NCI-H1048 (cell line): Measurements from ENCODE around the gene PLXNA2.

ENCODE experiments used
- DNase-seq: peaks from one replicate; lab custom pipeline; 2025; lab: John Stamatoyannopoulos, UW

The PLXNA2 gene

DNA sequence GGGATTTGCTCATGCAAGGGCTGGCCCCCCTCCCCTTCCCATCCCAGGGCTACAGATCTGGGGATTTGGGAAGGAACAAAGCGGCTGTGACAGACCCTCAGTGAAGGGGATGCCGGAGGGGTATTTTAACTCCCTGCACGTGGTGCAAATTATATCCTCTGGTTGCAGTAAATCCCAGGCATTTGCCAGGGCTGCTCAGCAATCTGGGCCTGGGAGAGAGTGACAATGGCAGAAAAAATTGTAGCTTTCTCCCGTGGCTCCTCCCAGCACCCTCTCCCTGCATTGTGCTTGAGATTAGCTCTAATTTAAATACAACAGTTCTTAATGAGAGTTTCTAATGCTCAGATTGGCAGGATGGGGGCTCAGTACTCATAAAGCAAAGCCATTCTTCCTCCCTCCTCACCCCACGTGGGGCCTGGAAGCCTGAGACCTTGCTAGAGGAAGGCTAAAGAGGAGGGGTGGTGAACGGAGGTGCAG, 203.3 kb downstream of the PLXNA2 start:
- no peak for DNase-seq

DNA sequence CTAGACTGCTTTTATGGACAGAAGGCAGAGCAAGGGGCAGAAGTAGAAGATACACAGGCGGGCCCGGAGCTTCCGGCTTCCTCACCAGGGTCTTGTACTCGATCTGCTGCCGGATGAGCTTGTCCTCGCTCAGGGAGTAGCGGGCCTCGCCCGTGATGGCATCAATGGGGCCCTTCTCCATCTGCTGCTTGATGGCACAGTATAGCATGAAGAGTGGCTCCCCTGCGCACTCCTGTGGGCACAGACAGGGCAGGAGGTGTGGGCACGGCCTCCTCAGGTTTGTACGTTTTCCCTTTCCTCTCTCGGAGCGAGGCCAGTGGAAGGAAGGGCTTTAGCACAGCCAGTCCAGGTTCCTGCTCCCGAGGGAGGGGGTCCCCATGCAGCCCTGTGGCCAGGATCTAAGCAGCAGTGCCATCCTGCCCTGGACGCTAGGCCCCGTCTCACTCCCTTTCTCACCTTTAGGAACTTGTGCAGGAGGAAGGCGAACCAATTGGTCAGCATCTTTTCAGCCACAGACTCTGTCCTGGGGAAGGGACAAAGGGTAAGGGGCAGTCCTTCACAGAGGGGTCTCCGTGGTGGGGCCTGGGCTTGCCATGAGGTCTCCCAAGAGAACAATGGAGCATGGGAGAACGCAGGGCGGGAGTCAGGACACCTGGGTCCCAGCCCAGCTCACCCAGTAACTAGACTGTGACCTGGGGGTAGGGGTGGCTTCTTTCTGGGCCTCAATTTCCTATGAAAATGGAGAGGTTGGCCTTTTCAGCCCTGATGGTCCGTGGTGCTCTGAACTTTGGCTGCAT, 204.4 kb downstream of the PLXNA2 start:
- DNase-seq: no peak

DNA sequence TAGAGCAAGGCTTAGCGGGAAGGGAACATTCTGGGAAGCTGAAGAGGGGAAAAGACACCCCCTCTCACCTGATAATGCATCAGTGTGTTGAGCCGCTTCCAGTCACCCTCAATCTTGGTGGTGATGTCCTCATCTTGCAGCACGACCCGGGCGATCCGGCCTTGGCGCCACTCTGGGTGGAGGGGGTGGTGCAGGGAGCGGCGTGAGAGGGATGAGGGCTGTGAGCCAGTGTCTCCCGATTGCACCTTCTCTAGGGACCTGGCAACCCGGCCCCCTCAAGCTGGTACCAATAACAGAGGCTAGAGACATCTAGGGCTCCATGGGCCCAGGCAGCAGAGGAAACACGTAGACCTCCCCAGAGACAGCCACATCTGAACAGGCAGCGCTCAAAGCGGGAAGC, 205.9 kb downstream of the PLXNA2 start:
- no peak for DNase-seq

DNA sequence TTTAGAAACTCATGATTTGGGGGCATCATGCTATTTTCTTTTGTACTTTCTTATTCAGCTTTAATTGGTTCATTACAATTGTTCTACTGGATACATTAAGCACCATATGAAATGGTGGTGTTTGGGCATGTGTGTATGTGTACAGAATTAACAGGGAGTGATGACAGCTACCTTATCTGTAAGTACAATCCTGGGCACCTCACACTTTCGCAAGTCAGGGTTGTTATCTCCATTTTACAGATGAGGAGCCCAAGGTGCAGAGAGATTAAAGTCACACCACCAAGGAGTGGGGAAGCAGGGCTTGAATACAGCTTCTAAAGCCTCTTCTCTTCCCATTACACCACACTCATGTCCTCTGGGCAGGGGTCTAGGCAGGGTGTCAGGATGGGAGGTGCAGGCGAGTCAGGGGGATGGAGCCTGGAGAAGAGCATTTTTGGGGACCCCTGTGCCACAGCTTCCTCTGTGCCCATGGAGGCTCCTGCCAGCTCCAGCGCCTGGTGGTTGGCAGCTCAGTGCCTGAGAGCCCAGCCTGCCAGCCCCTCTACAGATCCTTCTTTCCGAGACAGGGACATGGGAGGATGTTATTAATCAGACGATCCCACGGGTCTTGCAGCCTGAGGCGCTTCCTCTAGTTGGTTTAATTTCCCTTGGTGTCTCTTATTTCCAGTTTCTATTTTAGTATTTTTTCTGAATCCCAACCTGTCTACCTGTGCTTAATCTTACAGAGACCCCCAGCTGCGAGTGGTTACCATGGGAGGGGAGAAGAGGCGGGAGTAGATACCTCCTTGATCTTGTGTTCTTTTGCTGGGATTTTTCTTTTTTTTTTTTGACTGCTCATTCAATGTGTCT, 207.0 kb downstream of the PLXNA2 start:
- no peak for DNase-seq

DNA sequence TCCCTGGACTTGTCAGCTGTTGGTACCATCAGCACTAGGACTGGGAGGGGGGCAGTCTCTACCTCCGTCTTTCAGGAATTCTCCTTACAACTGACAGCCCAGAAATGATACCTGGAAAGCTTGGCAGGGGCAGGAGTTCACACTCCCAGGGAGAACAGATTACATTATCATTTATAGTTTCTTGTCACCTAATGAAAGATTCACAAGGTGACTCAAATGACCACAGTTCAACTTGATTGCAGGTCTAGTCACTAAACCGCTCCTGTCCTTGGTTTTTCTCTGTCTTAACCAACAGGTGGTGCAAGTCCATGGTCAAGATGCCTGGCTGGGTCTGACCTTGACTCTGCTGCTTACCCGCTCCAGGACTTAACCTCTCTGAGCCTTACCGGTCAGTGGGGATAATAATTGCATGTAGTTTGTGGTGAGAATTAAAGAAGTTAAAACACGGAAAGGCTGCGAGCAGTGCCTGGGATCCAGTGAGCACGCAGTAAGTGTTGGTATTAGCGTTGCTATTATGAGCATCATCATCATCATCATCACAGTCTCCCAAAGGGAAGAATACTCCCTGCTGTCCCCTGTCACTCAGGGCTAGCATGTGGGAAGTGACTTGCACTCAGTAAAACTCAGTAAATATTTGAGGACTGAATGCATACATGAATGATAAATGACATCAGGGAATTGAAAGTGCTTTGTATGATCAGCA, 207.9 kb downstream of the PLXNA2 start:
- no peak for DNase-seq

DNA sequence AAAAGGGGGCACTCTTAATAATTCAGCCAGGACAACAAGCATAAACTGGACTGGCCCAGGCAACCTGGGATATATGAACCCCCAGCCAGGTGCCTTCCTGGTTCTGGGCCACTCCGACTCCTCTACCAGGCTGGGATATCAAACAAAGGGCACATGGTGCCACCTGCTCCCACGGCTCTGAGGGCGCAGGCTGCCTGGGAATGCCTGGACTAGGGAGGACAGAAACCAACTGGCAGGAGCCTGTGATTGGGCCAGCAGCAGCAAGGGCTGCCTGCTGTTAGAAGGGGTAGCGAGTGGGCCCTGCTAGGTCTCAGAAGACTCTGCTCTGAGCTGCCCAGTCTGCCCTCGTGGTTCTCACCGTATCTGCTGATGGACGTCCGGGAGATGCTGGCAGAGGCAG, 210.0 kb downstream of the PLXNA2 start:
- no peak for DNase-seq

DNA sequence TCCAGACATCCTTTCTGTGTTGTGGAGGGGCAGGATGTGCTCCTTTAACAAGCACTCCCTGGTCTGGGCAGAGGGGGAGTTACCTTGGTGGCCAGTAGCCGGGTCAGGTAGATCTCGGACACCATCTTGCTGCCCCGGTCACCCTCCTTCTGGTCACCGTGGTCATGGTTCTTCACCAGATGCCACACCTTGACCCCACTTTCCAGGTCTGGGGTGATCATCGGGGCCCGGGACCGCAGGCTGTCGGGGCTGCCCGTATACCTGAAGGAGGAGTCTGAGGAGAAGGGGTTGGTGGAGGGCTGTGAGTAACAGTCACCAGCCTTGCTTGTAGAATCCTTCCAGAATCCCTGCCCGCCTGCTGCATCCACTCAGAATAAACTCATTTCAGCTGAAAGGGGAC, 210.9 kb downstream of the PLXNA2 start:
- DNase-seq: no peak

DNA sequence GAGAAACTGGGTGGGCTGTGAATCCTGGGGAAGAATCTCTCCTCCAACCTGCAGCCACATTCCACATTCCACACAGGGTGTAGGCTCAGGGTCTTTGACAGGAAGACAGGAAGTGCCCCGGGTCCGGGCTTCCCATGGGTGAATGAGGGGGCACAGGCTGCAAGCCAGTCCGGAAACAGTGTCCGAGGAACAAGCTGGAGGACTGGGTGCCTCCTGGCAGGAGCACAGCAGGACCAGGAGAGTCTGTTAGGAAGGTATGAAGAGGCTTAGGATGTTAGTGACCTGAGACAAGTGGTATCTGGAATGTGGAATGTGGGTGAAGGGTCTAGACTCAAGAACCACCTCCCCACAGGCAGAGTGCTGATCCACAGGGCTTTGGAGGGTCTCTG, 212.3 kb downstream of the PLXNA2 start:
- no peak for DNase-seq

DNA sequence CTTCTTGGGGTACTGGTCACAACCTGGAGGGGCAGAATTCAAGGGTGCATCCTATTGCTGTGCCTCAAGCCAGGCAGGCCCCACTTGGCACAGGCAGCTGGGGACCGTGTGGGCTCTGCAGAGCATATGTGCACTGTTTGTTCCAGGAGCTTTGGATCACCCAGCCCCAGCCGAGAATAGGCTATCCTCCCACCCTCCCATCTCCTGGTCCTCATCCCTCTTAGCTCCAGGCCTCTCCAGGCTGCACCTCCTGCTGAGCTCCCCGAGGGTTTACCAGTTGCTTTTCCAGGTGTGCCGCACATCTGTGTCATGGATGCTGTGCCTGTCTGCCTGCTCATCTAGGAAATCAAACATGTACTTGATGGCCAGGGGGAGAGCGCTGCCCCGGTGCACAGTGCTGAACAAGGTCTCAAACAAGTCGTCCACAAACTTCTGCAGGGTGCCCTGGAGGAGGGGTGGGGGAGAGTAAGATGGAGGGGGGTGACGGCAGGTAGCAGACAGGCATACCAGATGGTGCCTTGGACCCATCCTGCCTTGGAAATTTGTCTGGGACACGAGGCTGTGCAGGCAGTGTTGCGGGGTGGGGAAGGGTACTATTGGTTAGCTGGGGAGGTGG, 212.8 kb downstream of the PLXNA2 start:
- DNase-seq: no peak

DNA sequence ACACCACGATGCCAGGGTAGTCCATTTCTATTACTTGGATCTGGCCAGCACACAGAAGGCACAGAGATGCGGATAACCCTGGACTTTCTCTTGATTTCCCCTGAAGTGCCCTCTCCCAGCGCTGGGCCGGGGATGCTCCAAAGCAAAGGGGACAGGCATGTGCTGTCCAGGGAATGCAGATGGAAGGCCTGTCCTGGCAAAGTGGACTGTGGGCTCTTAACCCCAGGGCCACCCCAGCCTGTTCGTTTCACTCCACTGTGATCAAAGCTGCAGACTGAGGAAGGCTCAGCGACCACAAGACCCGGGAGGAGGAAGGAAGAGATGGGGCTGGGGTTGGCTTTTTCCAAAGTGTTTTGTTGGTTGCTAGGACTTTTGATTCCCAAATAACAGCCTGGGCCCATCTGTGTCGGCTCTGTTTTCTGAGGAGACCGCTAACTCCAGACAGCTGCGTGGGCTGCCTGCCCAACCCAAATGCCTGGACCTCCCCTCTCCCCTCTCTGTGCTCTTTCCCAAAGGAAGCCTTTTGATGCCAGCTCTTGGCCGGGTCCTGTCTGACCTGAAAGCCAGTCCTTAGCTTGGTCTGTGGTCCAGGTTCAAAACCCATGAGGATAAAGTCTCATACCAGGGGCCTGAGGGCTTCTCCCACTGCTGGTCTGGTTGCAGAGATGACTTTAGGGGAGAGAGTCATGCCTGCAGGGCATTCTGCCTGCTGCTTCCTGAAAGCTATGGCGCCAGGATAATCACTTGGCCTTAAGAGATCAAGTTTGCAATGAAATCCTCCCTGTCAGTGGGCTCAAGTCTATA, 213.7 kb downstream of the PLXNA2 start:
- DNase-seq: no peak

DNA sequence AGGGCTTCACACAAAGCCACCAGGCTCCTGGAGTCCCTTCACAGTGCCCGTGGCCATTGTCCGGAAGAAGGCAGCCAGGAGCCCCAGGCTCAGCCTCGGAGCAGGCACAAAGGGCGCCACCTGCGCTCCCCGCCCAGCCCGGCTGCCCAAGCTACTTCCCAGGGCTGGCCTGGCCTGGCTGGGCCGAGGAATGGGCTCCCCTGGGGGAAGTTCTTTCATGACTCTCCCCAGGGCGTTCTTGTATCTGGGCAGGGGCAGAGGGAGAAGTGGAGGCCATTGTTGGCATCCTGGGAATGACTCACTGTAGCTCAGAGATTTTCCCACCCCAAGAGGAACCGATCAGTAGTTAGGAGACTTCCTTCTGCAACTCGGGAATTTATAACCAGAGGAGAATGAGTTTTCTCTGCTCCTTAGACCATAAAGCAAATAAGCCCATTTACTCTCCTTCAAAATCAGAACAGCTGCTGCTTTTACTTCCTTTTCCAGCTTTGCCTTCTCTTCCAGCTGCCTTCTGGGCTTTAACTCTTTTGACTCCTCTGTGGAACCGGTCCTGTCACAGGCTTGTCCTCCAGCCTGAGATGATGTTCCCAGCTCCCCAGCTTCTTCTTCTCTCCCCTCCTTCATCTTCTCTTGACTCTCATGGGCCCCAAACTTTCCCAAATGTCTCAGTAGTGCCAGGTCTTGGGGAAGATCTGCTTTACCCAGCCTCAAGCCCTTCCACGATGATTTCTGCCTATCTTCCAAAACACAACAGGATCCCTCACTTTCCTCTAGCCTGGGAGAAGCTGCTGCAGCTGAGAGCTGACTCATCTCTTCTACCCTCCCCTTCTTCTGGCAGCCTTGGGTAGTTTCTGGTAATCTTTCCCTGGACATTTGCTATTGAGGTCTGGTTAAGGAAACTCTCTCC, 214.6 kb downstream of the PLXNA2 start:
- no peak for DNase-seq

DNA sequence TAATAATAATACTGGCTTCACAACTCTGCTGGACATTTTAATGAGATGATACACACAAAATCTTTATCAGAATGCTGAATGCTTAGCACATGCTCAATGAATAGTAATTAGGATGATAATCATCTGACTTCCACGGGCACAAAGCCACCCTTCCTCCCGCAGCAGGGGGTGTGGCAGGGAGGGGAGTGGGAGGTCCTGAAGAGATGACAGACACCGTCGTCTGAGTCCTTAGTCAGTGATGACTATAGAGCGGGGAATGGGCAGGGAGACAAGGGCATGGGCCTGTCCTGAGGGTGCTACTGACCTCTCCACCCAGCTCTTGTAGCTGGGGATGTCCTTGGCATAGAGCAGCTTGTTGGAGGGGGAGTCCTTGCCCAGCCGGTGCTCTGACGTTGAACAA, 215.7 kb downstream of the PLXNA2 start:
- DNase-seq: no peak

DNA sequence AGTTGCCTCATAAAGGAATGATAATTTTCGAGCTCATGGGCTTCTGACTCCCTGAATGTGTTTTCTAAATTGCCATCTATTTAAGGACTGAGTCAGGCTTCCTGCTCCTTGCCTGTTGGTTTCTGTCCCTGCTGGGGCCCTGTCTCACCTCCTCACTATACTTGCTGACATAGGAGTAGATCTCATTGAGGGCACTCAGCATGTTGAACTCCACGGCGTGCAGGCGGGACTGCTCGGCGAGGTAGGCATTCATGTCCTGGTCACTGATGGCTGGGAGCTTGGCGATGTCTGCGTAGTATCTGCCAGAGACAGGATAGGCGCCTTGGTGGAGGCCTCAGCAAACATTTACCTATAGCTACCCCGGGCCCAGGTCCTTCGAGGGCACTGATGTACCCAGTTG, 216.3 kb downstream of the PLXNA2 start:
- no peak for DNase-seq

DNA sequence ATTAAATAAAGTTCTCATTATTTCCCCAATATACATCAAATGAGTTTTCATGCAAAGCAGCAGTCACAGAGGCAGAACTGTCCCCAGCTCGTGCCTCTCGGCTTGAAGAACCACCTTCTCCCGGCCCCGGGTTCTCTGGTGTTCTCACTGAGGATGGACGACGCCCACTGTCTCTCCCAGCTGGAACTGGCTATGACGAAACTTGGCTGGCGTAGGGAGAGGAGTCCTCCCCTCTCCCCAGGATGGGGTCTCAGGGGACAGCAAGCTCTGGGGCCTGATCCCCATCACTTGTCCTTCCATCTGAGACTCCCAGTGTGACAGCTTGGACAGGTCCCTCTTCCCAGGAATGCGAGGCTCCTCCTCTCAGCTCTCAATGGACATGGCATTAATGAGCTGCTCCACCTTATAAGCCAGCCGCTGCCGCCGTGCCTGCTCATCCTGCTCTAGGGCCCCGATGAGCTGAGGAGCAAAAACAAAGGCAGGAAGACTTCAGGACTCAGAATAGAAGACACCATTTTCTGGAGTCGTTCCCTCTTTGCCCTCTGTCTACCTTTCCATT, 217.2 kb downstream of the PLXNA2 start:
- no peak for DNase-seq

DNA sequence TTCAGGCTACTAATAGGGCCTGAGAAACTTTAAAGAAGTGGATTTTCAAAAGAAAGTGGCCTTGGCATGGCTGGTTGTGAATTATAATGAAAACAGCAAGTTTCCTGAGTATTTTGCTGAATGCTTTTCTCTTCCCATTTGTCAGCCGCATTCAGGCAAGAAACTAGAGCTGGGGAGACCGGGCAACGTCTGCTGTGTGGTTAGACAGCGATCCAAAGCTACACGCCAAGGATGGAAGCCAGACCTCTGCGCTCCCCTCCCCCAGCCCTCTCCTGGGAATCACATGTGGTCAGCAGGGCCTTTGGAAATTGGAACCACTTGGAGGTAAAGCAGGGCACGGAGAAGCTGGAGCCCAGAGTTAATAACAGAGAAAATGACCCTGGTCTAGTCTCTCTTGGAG, 219.2 kb downstream of the PLXNA2 start:
- no peak for DNase-seq

DNA sequence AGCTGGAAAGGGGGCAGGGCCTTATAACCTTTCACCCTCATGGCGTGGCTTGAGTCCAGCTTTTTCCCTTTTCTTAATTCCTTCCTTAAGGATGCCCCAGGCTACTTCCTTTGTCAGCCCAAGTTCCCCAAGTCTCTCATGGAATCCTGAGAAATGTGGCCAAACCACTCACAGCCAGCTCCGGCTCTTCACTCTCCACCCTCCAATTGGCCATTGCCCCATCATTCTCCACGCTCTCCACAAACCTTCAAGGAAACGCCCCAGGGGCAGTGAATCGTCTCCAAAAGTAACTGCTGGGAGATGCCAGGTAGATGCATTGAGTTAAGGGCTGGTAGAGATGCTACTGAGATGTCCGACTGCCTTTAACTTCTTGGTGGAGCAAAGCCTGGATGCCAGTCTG, 219.8 kb downstream of the PLXNA2 start:
- DNase-seq: no peak

DNA sequence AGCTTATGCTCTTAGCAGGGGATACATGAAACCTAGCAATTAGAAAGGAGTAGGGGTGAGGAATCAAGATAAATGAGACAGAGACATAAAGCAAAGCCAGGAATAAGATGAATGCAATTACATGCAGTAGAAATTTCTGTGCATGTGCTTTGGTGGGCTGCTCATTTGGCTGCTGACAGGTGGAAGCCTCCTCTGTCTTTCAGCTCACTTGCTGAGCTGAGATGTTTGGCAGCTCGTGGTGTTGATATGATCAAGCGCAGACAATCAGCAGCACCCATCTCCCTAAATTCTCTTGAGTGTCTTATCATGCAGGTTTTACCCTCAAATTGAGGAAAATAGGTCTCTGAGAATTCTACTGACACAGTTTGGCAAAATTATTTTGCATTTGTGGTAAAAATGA, 224.9 kb downstream of the PLXNA2 start:
- no peak for DNase-seq

DNA sequence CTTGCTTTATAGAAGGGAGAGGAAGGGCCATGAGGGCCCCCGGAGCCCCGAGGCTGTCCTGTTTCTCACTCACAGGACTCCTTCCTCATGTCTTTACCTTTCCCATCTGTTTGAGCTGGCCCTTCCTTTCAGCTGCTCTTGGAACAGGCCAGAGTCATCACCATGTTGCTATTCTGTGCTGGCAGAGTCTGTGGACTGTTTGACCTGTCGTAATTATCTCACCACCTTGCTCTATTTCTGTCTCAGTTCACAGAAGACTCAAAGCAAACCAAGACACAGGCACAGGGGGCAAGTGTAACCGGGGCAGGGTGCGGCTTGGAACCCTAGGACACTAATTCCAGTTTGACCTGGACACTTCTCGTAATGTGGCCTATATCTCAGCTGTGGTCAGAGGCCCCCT, 228.9 kb downstream of the PLXNA2 start:
- DNase-seq: no peak

DNA sequence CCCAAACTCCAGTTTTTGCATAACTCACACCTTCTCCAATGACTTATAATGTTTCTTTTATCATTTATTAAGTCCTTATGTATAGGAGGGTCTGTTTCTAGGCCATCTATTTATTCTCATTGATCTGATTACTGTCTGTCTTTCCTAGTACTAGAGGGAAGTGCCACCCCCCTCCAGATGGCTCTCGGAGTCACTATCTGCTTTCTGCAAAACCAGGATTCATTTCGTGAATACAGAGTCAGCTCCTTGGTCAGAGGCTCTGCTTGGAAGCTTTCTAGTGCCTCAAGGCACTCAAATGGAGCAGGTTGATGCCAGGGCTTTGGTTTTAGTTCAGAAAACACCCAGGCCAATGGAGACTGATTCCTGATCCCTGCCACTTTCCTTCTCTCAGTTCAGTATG, 231.0 kb downstream of the PLXNA2 start:
- no peak for DNase-seq

DNA sequence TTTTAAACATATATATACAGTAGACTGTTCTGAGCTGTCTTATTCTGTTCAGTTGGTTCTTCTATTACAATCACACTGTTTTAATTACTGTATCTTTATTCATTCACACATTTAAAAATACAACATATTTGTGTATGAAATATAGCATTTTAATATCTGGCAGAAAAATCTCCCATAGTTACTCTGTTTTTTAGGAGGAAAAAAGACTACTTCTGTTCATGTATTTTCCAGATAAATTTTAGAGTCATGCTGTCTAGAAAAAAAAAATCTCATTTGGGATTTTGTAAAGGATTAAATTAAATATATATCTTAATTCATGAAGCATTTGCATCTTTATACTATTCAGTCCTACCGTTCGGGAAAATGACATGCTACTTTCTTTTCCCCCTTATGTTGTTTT, 231.5 kb downstream of the PLXNA2 start:
- no peak for DNase-seq
